ENCODE data around the gene GALNT1. TPM values are rescaled to one million over a fixed set of nuclear protein-coding genes. Genes with fewer than 3 reads are reported as not detected.

The GALNT1 gene
- total RNA-seq, 1 experiment from 2014 or later = 16.0 TPM

GRCh38 chr18:35580701-35581539, 620 bp upstream of the GALNT1 start:
- in situ Hi-C loops (cut with HindIII; ENCODE audit: low pct_unique_long_range_greater_than_20kb, low sequenced_read_pairs) = no loop called here
- DNase-seq (ENCODE audit: low read depth) = peak; percentile 47

GRCh38 chr18:35581898-35582641, 530 bp downstream of the GALNT1 start:
- in situ Hi-C loops (cut with HindIII; ENCODE audit: low pct_unique_long_range_greater_than_20kb, low sequenced_read_pairs) = no loop called here
- no peak for DNase-seq (ENCODE audit: low read depth)

GRCh38 chr18:35582899-35583558, 1.5 kb downstream of the GALNT1 start:
- peak; percentile 27 for DNase-seq (ENCODE audit: low read depth)
- in situ Hi-C loops (cut with HindIII; ENCODE audit: low pct_unique_long_range_greater_than_20kb, low sequenced_read_pairs) = no loop called here

- no peak for DNase-seq (ENCODE audit: low read depth)
- in situ Hi-C loops (cut with HindIII; ENCODE audit: low pct_unique_long_range_greater_than_20kb, low sequenced_read_pairs) = no loop called here
Observed at GRCh38 chr18:35584735-35585134, 3.2 kb downstream of the GALNT1 start.

- in situ Hi-C loops (cut with HindIII; ENCODE audit: low pct_unique_long_range_greater_than_20kb, low sequenced_read_pairs) = no loop called here
- DNase-seq (ENCODE audit: low read depth) = no peak
Observed at GRCh38 chr18:35585608-35586007, 4.1 kb downstream of the GALNT1 start.

- in situ Hi-C loops (cut with HindIII; ENCODE audit: low pct_unique_long_range_greater_than_20kb, low sequenced_read_pairs) = no loop called here
- no peak for DNase-seq (ENCODE audit: low read depth)
Observed at GRCh38 chr18:35588122-35588521, 6.6 kb downstream of the GALNT1 start.

GRCh38 chr18:35588995-35589394, 7.5 kb downstream of the GALNT1 start:
- in situ Hi-C loops (cut with HindIII; ENCODE audit: low pct_unique_long_range_greater_than_20kb, low sequenced_read_pairs) = no loop called here

GRCh38 chr18:35589546-35589945, 8.0 kb downstream of the GALNT1 start:
- in situ Hi-C loops (cut with HindIII; ENCODE audit: low pct_unique_long_range_greater_than_20kb, low sequenced_read_pairs) = no loop called here
- DNase-seq (ENCODE audit: low read depth) = no peak

More at GRCh38 chr18:35588995-35589394, 7.5 kb downstream of the GALNT1 start:
- DNase-seq (ENCODE audit: low read depth) = no peak

GRCh38 chr18:35590935-35591334, 9.4 kb downstream of the GALNT1 start:
- in situ Hi-C loops (cut with HindIII; ENCODE audit: low pct_unique_long_range_greater_than_20kb, low sequenced_read_pairs) = no loop called here
- no peak for DNase-seq (ENCODE audit: low read depth)

- in situ Hi-C loops (cut with HindIII; ENCODE audit: low pct_unique_long_range_greater_than_20kb, low sequenced_read_pairs) = no loop called here
- DNase-seq (ENCODE audit: low read depth) = no peak
Observed at GRCh38 chr18:35592298-35592697, 10.8 kb downstream of the GALNT1 start.

GRCh38 chr18:35593859-35594258, 12.3 kb downstream of the GALNT1 start:
- in situ Hi-C loops (cut with HindIII; ENCODE audit: low pct_unique_long_range_greater_than_20kb, low sequenced_read_pairs) = no loop called here
- no peak for DNase-seq (ENCODE audit: low read depth)

- in situ Hi-C loops (cut with HindIII; ENCODE audit: low pct_unique_long_range_greater_than_20kb, low sequenced_read_pairs) = no loop called here
- no peak for DNase-seq (ENCODE audit: low read depth)
Observed at GRCh38 chr18:35597758-35598157, 16.2 kb downstream of the GALNT1 start.

- in situ Hi-C loops (cut with HindIII; ENCODE audit: low pct_unique_long_range_greater_than_20kb, low sequenced_read_pairs) = no loop called here
- no peak for DNase-seq (ENCODE audit: low read depth)
Observed at GRCh38 chr18:35602193-35602820, 20.8 kb downstream of the GALNT1 start.

- in situ Hi-C loops (cut with HindIII; ENCODE audit: low pct_unique_long_range_greater_than_20kb, low sequenced_read_pairs) = no loop called here
- no peak for DNase-seq (ENCODE audit: low read depth)
Observed at GRCh38 chr18:35603008-35603407, 21.5 kb downstream of the GALNT1 start.

- in situ Hi-C loops (cut with HindIII; ENCODE audit: low pct_unique_long_range_greater_than_20kb, low sequenced_read_pairs) = no loop called here
- no peak for DNase-seq (ENCODE audit: low read depth)
Observed at GRCh38 chr18:35603528-35603927, 22.0 kb downstream of the GALNT1 start.

- DNase-seq (ENCODE audit: low read depth) = no peak
Observed at GRCh38 chr18:35604369-35604768, 22.8 kb downstream of the GALNT1 start.

GRCh38 chr18:35605686-35606417, 24.3 kb downstream of the GALNT1 start:
- in situ Hi-C loops (cut with HindIII; ENCODE audit: low pct_unique_long_range_greater_than_20kb, low sequenced_read_pairs) = no loop called here
- no peak for DNase-seq (ENCODE audit: low read depth)

More at GRCh38 chr18:35604369-35604768, 22.8 kb downstream of the GALNT1 start:
- in situ Hi-C loops (cut with HindIII; ENCODE audit: low pct_unique_long_range_greater_than_20kb, low sequenced_read_pairs) = no loop called here

GRCh38 chr18:35609236-35609635, 27.7 kb downstream of the GALNT1 start:
- in situ Hi-C loops (cut with HindIII; ENCODE audit: low pct_unique_long_range_greater_than_20kb, low sequenced_read_pairs) = no loop called here
- no peak for DNase-seq (ENCODE audit: low read depth)

Data from Caki2 (cell line).